Measurements from ENCODE around the gene SH3PXD2A. TPM values are rescaled to one million over a fixed set of nuclear protein-coding genes. Genes with fewer than 3 reads are reported as not detected.

SH3PXD2A gene
- total RNA-seq, 4 donors from 2014 or later: 55.7 to 71.8 (median 66.8) TPM

GRCh38 chr10:103800089-103800488 is 55.3 kb downstream of the SH3PXD2A start:
- no peaks in the 10 kb centered on the region for H3K27me3 ChIP-seq
- H3K27ac ChIP-seq: no peak overlapping the region
- peaks cover 35% of the 10 kb centered on the region for H3K4me1 ChIP-seq
- no peak overlapping the region for H3K4me3 ChIP-seq
- peaks cover 14% of the 10 kb centered on the region for H3K36me3 ChIP-seq
- TF ChIP-seq EP300 (IDR thresholded peaks at IDR 0.05): no peak
- TF ChIP-seq, protein P1, sequence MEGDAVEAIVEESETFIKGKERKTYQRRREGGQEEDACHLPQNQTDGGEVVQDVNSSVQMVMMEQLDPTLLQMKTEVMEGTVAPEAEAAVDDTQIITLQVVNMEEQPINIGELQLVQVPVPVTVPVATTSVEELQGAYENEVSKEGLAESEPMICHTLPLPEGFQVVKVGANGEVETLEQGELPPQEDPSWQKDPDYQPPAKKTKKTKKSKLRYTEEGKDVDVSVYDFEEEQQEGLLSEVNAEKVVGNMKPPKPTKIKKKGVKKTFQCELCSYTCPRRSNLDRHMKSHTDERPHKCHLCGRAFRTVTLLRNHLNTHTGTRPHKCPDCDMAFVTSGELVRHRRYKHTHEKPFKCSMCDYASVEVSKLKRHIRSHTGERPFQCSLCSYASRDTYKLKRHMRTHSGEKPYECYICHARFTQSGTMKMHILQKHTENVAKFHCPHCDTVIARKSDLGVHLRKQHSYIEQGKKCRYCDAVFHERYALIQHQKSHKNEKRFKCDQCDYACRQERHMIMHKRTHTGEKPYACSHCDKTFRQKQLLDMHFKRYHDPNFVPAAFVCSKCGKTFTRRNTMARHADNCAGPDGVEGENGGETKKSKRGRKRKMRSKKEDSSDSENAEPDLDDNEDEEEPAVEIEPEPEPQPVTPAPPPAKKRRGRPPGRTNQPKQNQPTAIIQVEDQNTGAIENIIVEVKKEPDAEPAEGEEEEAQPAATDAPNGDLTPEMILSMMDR (IDR thresholded peaks at IDR 0.05): no peak
- no peak for TF ChIP-seq POLR2A (IDR thresholded peaks at IDR 0.05)
- no peak for TF ChIP-seq POLR2AphosphoS5 (IDR thresholded peaks at IDR 0.05)
- WGBS: 71% methylated on average over 3 of the region's 3 CpGs
- no peak for DNase-seq (ENCODE audit: low spot score in 2 of 2)
- H3K9me3 ChIP-seq: no peaks in the 10 kb centered on the region

DNA sequence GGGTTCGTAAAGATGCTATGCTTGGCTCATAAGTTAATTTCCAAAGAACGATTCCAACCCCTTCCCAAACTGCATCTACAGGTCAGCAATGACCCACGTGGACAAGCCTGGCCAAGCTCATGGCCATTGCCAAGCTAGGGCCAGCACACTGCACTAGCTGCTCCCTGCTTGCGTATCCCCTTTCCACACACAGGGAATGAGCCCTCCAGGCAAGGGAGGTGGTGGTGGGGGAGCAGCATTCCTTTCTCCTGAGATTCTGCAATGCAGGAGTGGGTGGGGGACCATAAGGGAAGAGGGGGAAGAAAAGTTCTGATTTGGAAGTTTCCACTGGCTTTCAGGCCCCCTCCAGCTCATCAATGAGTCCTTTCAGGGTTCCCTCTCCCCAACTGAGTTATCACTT is 56.0 kb downstream of the SH3PXD2A start:
- H3K9me3 ChIP-seq: no peaks in the 10 kb centered on the region
- peaks cover 14% of the 10 kb centered on the region for H3K36me3 ChIP-seq
- H3K4me3 ChIP-seq: no peak overlapping the region
- H3K27me3 ChIP-seq: no peaks in the 10 kb centered on the region
- H3K4me1 ChIP-seq: peaks cover 29% of the 10 kb centered on the region
- H3K27ac ChIP-seq: no peak overlapping the region
- TF ChIP-seq EP300 (IDR thresholded peaks at IDR 0.05): no peak
- 80% methylated on average over 4 of the region's 4 CpGs for WGBS
- DNase-seq (ENCODE audit: low spot score in 2 of 2): no peak

GRCh38 chr10:103798511-103798910 is 56.9 kb downstream of the SH3PXD2A start:
- H3K4me1 ChIP-seq: peaks cover 32% of the 10 kb centered on the region
- H3K4me3 ChIP-seq: no peak overlapping the region
- 73% methylated on average over 3 of the region's 7 CpGs for WGBS
- no peak overlapping the region for H3K27ac ChIP-seq
- H3K27me3 ChIP-seq: no peaks in the 10 kb centered on the region
- TF ChIP-seq EP300 (IDR thresholded peaks at IDR 0.05): no peak
- TF ChIP-seq POLR2AphosphoS5 (IDR thresholded peaks at IDR 0.05): no peak
- TF ChIP-seq, protein P1 (IDR thresholded peaks at IDR 0.05): no peak
- TF ChIP-seq POLR2A (IDR thresholded peaks at IDR 0.05): no peak
- peak in 1 of 2 donors; percentile 42 for DNase-seq (ENCODE audit: low spot score in 2 of 2)
- H3K36me3 ChIP-seq: peaks cover 14% of the 10 kb centered on the region
- no peaks in the 10 kb centered on the region for H3K9me3 ChIP-seq

DNA sequence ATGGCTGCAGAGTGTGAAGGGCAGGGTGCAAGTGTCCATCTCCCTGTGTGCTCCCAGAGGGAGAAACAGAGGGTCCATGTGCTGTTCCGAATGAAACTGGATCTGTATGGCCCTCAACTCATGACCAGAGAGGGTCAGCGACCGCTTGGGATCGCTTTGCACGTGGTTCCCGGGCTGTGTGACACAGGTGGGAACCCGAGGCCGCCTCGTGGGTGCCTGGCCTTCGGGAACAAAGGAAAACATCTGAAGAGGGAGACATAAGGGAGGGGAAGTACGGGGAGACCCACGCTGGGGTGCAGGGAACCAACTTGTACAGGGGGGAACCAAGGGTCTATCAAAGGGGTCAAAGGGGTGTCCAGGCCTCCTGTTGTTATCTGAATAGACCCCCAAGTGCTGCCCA is 57.5 kb downstream of the SH3PXD2A start:
- H3K4me1 ChIP-seq: peaks cover 29% of the 10 kb centered on the region
- no peaks in the 10 kb centered on the region for H3K27me3 ChIP-seq
- H3K36me3 ChIP-seq: peaks cover 14% of the 10 kb centered on the region
- no peak overlapping the region for H3K4me3 ChIP-seq
- H3K27ac ChIP-seq: no peak overlapping the region
- H3K9me3 ChIP-seq: no peaks in the 10 kb centered on the region
- peak in 1 of 2 donors; percentile 56 for DNase-seq (ENCODE audit: low spot score in 2 of 2)
- TF ChIP-seq EP300 (IDR thresholded peaks at IDR 0.05) (no peak), POLR2A (IDR thresholded peaks at IDR 0.05) (no peak), POLR2AphosphoS5 (IDR thresholded peaks at IDR 0.05) (no peak)
- TF ChIP-seq, protein P1 (IDR thresholded peaks at IDR 0.05): no peak
- WGBS: 94% methylated on average over 12 of the region's 12 CpGs

GRCh38 chr10:103795634-103796270 is 59.6 kb downstream of the SH3PXD2A start:
- H3K4me3 ChIP-seq: no peak overlapping the region
- no peaks in the 10 kb centered on the region for H3K9me3 ChIP-seq
- H3K27me3 ChIP-seq: no peaks in the 10 kb centered on the region
- peak in 1 of 2 donors; percentile 40 for DNase-seq (ENCODE audit: low spot score in 2 of 2)
- peaks cover 30% of the 10 kb centered on the region for H3K4me1 ChIP-seq
- WGBS: 74% methylated on average over 4 of the region's 4 CpGs
- H3K27ac ChIP-seq: no peak overlapping the region
- H3K36me3 ChIP-seq: peaks cover 14% of the 10 kb centered on the region
- TF ChIP-seq, protein P1 (IDR thresholded peaks at IDR 0.05): no peak
- TF ChIP-seq POLR2A (IDR thresholded peaks at IDR 0.05): no peak
- no peak for TF ChIP-seq POLR2AphosphoS5 (IDR thresholded peaks at IDR 0.05)
- no peak for TF ChIP-seq EP300 (IDR thresholded peaks at IDR 0.05)
